Left ventricle myocardium inferior (tissue), 1 donor: ENCODE measurements around the gene KDM5B. TPM values are rescaled to one million over a fixed set of nuclear protein-coding genes. Genes with fewer than 3 reads are reported as not detected.

Experiments
- DNase-seq: peaks from one replicate; pipeline ENCODE4 v3.0.0-alpha.2; 2020
- H3K27ac ChIP-seq: fragments of 200-600 bp; replicated peaks from 2 replicates; pipeline ENCODE4 v1.8.0; 2021
- H3K27me3 ChIP-seq: fragments of 200-600 bp; 2 replicates; pipeline ENCODE4 v1.8.0; 2021; ENCODE audit warnings: low read depth
- H3K36me3 ChIP-seq: fragments of 200-600 bp; 2 replicates; pipeline ENCODE4 v1.8.0; 2021
- H3K4me1 ChIP-seq: fragments of 200-600 bp; 2 replicates; pipeline ENCODE4 v1.8.0; 2021
- H3K4me3 ChIP-seq: fragments of 200-600 bp; 2 replicates; pipeline ENCODE4 v1.8.0; 2021; ENCODE audit warnings: mild to moderate bottlenecking, moderate library complexity
- H3K9me3 ChIP-seq: fragments of 200-600 bp; replicated peaks from 2 replicates; pipeline ENCODE4 v1.8.0; 2021
- CTCF ChIP-seq: fragments of 200-600 bp; IDR thresholded peaks from 2 replicates; pipeline ENCODE4 v1.8.0; 2021; ENCODE audit warnings: antibody characterized with exemption, mild to moderate bottlenecking, borderline replicate concordance
- intact Hi-C: fragments of 100-400 bp; cut with micrococcal nuclease; formaldehyde crosslinking; loops from one replicate; pipeline ENCODE4 v1.11.0; 2022
- total RNA-seq: library from RNA; stranded (reverse); fragmentation: NEBNext Ultra II Directional; extraction: Animal tissue kit (Norgen Biotek cat#: 25700); gene quantifications from one replicate; pipeline ENCODE4 v1.2.1, GENCODE V29; 2021
- donor health status: DM: no; HTN: yes; CAD: no; lungs with severe emphysema.

KDM5B gene
- total RNA-seq, 1 donor from 2014 or later: 11.9 TPM

- H3K36me3 ChIP-seq: no peaks in the 10 kb centered on the region
- no peak overlapping the region for H3K27ac ChIP-seq
- H3K9me3 ChIP-seq: no peaks in the 10 kb centered on the region
- intact Hi-C loops: no loop called here
- DNase-seq: no peak
- no peak for TF ChIP-seq CTCF
- H3K27me3 ChIP-seq: no peaks in the 10 kb centered on the region
- H3K4me3 ChIP-seq: no peak overlapping the region
- no peaks in the 10 kb centered on the region for H3K4me1 ChIP-seq
Observed at GRCh38 chr1:202850593-202851362, 42.6 kb upstream of the KDM5B start.

GRCh38 chr1:202848191-202848542, 39.9 kb upstream of the KDM5B start:
- Histone ChIP-seq H3K4me3 (no peak overlapping the region), H3K9me3 (no peaks in the 10 kb centered on the region), H3K27ac (no peak overlapping the region), H3K27me3 (no peaks in the 10 kb centered on the region), H3K36me3 (no peaks in the 10 kb centered on the region), H3K4me1 (no peaks in the 10 kb centered on the region)
- no peak for DNase-seq
- intact Hi-C loops: no loop called here
- TF ChIP-seq CTCF: no peak

GRCh38 chr1:202844935-202845334, 36.7 kb upstream of the KDM5B start:
- intact Hi-C loops: no loop called here
- H3K27me3 ChIP-seq: no peaks in the 10 kb centered on the region
- no peak overlapping the region for H3K4me3 ChIP-seq

GRCh38 chr1:202844259-202844658, 36.0 kb upstream of the KDM5B start:
- intact Hi-C loops: no loop called here
- no peak for DNase-seq
- no peak for TF ChIP-seq CTCF
- H3K4me3 ChIP-seq: no peak overlapping the region
- no peaks in the 10 kb centered on the region for H3K4me1 ChIP-seq
- H3K27ac ChIP-seq: no peak overlapping the region
- no peaks in the 10 kb centered on the region for H3K36me3 ChIP-seq
- H3K9me3 ChIP-seq: no peaks in the 10 kb centered on the region
- no peaks in the 10 kb centered on the region for H3K27me3 ChIP-seq

More at GRCh38 chr1:202844935-202845334, 36.7 kb upstream of the KDM5B start:
- no peak for TF ChIP-seq CTCF
- Histone ChIP-seq H3K9me3 (no peaks in the 10 kb centered on the region), H3K36me3 (no peaks in the 10 kb centered on the region), H3K4me1 (no peaks in the 10 kb centered on the region), H3K27ac (no peak overlapping the region)
- no peak for DNase-seq

- no peak for TF ChIP-seq CTCF
- Histone ChIP-seq H3K27me3 (no peaks in the 10 kb centered on the region), H3K9me3 (no peaks in the 10 kb centered on the region), H3K4me1 (no peaks in the 10 kb centered on the region), H3K4me3 (no peak overlapping the region), H3K27ac (no peak overlapping the region), H3K36me3 (no peaks in the 10 kb centered on the region)
- DNase-seq: no peak
- intact Hi-C loops: no loop called here
Observed at GRCh38 chr1:202843081-202843480, 34.9 kb upstream of the KDM5B start.
